Spleen (tissue), 11 donors: ENCODE data around the gene C5. TPM values are rescaled to one million over a fixed set of nuclear protein-coding genes. Genes with fewer than 3 reads are reported as not detected.

Experiments used
- DNase-seq: peaks from one replicate; pipeline ENCODE4 v3.0.0-alpha.2; 2020
- H3K27ac ChIP-seq, 8 donors: fragments of 200-600 bp; sonication (generic) in 7 of 8; 1 replicate in 4 of 8; 2 replicates in 4 of 8; pipeline versions ENCODE4 v1.5.0 to v1.8.0; 2016 to 2021; ENCODE audit warnings: inconsistent platforms in 4 of 8, mild to moderate bottlenecking in 4 of 8, moderate library complexity in 1 of 8
- H3K27me3 ChIP-seq, 7 donors: fragments of 200-600 bp; sonication (generic) in 6 of 7; replicated peaks in 1 of 7; 1 replicate in 4 of 7; 2 replicates in 3 of 7; pipeline versions ENCODE4 v1.5.0 to v1.8.0; 2016 to 2021; ENCODE audit warnings: inconsistent platforms in 3 of 7, mild to moderate bottlenecking in 1 of 7
- H3K36me3 ChIP-seq, 6 donors: fragments of 200-600 bp; sonication (generic) in 5 of 6; 1 replicate in 4 of 6; 2 replicates in 2 of 6; pipeline versions ENCODE4 v1.5.0 to v1.8.0; 2016 to 2021; ENCODE audit warnings: inconsistent platforms in 2 of 6
- H3K4me1 ChIP-seq, 6 donors: fragments of 200-600 bp; sonication (generic) in 5 of 6; 1 replicate in 3 of 6; 2 replicates in 3 of 6; pipeline versions ENCODE4 v1.5.0 to v1.8.0; 2016 to 2021; ENCODE audit warnings: inconsistent platforms in 3 of 6
- H3K4me3 ChIP-seq, 8 donors: fragments of 200-600 bp; sonication (generic) in 7 of 8; 1 replicate in 4 of 8; 2 replicates in 4 of 8; pipeline versions ENCODE4 v1.5.0 to v1.8.0; 2016 to 2021; ENCODE audit warnings: inconsistent platforms in 4 of 8, mild to moderate bottlenecking in 4 of 8, moderate library complexity in 2 of 8
- H3K9me3 ChIP-seq, 8 donors: fragments of 200-600 bp; sonication (generic) in 7 of 8; 1 replicate in 4 of 8; 2 replicates in 4 of 8; pipeline versions ENCODE4 v1.5.0 to v1.8.0; 2016 to 2021; ENCODE audit warnings: inconsistent platforms in 4 of 8
- POLR2A ChIP-seq, 3 donors: fragments of 450-650 bp; IDR thresholded peaks; one replicate each; pipeline ENCODE4 v1.5.1; 2017; ENCODE audit warnings: antibody characterized with exemption in 3 of 3, mild to moderate bottlenecking in 1 of 3
- POLR2AphosphoS5 ChIP-seq, 3 donors: sonication (generic); formaldehyde crosslinking; IDR thresholded peaks; one replicate each; pipeline ENCODE4 v1.5.1; 2017; ENCODE audit warnings: antibody characterized with exemption in 3 of 3
- WGBS, 5 donors: extraction: QIAGEN DNeasy Blood & Tissue Kit in 3 of 5; methylation state at CpG; one replicate each; pipeline versions ENCODE4 v1.1.5 to v1.1.7; 2013 to 2018; 5-methylcytosine and 5-hydroxymethylcytosine counted together
- intact Hi-C: fragments of 100-400 bp; cut with DNase I; formaldehyde crosslinking; loops from one replicate; pipeline ENCODE4 v1.15.0; 2023; ENCODE audit warnings: low total_unique reads
- polyA plus RNA-seq, 3 donors: library from polyadenylated mRNA; stranded (reverse); fragments of 200-250 nt; gene quantifications; one replicate each; pipeline ENCODE4 v1.2.1, GENCODE V29; 2013
- total RNA-seq, 7 donors: library from RNA; depleted of rRNA in 3 of 7; stranded (reverse); fragments of >200 nt in 3 of 7; fragmentation: NEBNext Ultra II Directional in 4 of 7; extraction: Animal tissue kit (Norgen Biotek cat#: 25700) in 4 of 7; gene quantifications; one replicate each; pipeline versions ENCODE4 v1.1.0 to v1.2.1, GENCODE V29; 2016 to 2021
- TF ChIP-seq, protein P1 (sequence below), 11 experiments: fragments of 200-600 bp in 7 of 11; fragments of 450-650 bp in 4 of 11; sonication (generic) in 4 of 11; IDR thresholded peaks in 8 of 11; conservative IDR thresholded peaks in 3 of 11; 1 replicate in 7 of 11; 2 replicates in 4 of 11; pipeline versions ENCODE4 v1.4.0 to v1.8.0; 2016 to 2021; ENCODE audit warnings: antibody characterized with exemption in 11 of 11, inconsistent platforms in 4 of 11, mild to moderate bottlenecking in 1 of 11
- donor health status: healthy with polysubstance abuse.
- donor health status: DM: no; HTN: no; CAD: no; lungs with moderate emphysema.
- donor health status: DM: no; HTN: no; CAD: no.
- donor health status: Bipolar disorder and iron deficiency.
- donor health status: healthy.
- donor health status: DM: no; HTN: no; CAD: no.
- donor health status: DM: yes; HTN: yes; CAD: no.

C5 gene
- total and polyA plus RNA-seq, 10 donors: 1.2 to 10.4 (median 2.9) TPM

DNA sequence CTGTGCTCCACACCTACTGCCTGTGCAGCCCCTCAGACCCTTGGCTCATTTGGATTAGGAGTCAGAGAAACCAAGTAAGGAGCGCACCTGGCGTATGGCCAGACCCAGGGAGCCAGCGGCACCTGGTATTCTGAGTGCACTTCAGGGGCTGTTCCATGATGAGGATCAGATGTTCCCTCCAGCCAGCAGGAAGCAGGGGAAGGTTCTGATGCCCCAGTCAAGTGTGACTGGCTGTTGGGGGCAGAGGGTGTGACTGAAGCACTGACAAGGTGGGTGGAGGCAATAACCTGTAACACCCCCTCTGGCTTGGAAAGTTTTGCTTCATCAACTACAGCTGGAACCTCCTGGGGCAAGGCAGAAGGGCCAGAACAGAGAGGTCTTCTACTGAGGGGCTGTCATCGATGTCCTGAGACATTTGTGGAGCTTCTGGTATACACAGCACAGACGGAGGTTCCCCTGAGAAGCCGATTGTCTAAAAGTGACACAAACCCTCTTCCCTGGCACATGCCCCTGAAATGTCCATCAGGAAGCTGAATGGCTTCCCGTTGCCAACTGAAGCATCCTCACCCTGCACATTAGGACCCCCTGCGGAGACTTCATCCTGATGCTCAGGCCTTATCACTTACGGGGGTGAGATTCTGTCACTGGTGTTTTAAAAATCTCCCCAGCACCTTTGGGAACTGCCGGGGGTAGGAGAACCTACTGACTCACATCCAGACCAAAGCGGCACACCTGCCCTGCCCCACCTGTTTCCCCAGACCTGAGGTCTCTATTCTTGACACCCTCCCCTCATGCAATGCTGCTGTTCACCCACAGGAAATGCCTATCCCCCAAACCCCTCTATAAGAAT is 144.5 kb downstream of the C5 start:
- peak overlapping the region in 7 of 8 donors; percentile 41 to 84 (median 76) for H3K27ac ChIP-seq
- DNase-seq: no peak
- intact Hi-C loops: no loop called here

DNA sequence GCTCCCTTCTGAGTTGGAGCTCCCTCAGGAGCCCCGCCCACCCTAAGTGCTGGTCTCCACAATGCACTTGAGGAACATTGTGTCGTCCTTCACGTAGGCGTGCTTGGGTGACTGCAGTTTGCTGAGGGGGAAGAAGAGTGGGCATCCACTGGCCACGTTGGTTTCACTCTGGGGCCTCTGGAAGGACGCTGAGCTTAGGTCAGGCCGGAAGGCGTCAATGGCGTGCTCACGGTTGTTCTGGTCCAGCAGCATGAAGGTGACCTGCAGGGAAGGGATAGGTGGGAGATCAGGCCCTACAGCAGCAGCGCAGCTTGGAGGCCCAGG is 145.1 kb downstream of the C5 start:
- Histone ChIP-seq H3K4me3 (no peak overlapping the region), H3K27ac (peak overlapping the region in 7 of 8 donors; percentile 41 to 84 (median 76)), H3K4me1 (peaks cover 13 to 78% (median 36%) of the 10 kb centered on the region in 6 donors), H3K9me3 (no peaks in the 10 kb centered on the region), H3K36me3 (peaks cover 0 to 59% (median 10%) of the 10 kb centered on the region in 6 donors), H3K27me3 (no peaks in the 10 kb centered on the region)
- DNase-seq: no peak
- intact Hi-C loops: no loop called here
- TF ChIP-seq, protein P1, sequence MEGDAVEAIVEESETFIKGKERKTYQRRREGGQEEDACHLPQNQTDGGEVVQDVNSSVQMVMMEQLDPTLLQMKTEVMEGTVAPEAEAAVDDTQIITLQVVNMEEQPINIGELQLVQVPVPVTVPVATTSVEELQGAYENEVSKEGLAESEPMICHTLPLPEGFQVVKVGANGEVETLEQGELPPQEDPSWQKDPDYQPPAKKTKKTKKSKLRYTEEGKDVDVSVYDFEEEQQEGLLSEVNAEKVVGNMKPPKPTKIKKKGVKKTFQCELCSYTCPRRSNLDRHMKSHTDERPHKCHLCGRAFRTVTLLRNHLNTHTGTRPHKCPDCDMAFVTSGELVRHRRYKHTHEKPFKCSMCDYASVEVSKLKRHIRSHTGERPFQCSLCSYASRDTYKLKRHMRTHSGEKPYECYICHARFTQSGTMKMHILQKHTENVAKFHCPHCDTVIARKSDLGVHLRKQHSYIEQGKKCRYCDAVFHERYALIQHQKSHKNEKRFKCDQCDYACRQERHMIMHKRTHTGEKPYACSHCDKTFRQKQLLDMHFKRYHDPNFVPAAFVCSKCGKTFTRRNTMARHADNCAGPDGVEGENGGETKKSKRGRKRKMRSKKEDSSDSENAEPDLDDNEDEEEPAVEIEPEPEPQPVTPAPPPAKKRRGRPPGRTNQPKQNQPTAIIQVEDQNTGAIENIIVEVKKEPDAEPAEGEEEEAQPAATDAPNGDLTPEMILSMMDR (IDR thresholded peaks at IDR 0.05 in 8 of 11, conservative IDR thresholded peaks at IDR 0.05 in 3 of 11): no peak
- no peak for TF ChIP-seq POLR2A (IDR thresholded peaks at IDR 0.05)
- peak in 1 of 3 donors; percentile 19 for TF ChIP-seq POLR2AphosphoS5 (IDR thresholded peaks at IDR 0.05)
- WGBS, 5 donors: 91 to 97% (median 93%) methylated on average over 11 of the region's 11 CpGs

More for the DNA sequence above, 144.5 kb downstream of the C5 start:
- Histone ChIP-seq H3K4me1 (peaks cover 13 to 82% (median 42%) of the 10 kb centered on the region in 6 donors), H3K36me3 (peaks cover 0 to 65% (median 12%) of the 10 kb centered on the region in 6 donors), H3K4me3 (no peak overlapping the region), H3K9me3 (no peaks in the 10 kb centered on the region), H3K27me3 (no peaks in the 10 kb centered on the region)
- TF ChIP-seq, protein P1 (IDR thresholded peaks at IDR 0.05 in 8 of 11, conservative IDR thresholded peaks at IDR 0.05 in 3 of 11): no peak
- TF ChIP-seq POLR2A (IDR thresholded peaks at IDR 0.05) (no peak), POLR2AphosphoS5 (IDR thresholded peaks at IDR 0.05) (no peak)
- 75 to 84% (median 83%) methylated on average over 11 of the region's 11 CpGs for WGBS, 5 donors

DNA sequence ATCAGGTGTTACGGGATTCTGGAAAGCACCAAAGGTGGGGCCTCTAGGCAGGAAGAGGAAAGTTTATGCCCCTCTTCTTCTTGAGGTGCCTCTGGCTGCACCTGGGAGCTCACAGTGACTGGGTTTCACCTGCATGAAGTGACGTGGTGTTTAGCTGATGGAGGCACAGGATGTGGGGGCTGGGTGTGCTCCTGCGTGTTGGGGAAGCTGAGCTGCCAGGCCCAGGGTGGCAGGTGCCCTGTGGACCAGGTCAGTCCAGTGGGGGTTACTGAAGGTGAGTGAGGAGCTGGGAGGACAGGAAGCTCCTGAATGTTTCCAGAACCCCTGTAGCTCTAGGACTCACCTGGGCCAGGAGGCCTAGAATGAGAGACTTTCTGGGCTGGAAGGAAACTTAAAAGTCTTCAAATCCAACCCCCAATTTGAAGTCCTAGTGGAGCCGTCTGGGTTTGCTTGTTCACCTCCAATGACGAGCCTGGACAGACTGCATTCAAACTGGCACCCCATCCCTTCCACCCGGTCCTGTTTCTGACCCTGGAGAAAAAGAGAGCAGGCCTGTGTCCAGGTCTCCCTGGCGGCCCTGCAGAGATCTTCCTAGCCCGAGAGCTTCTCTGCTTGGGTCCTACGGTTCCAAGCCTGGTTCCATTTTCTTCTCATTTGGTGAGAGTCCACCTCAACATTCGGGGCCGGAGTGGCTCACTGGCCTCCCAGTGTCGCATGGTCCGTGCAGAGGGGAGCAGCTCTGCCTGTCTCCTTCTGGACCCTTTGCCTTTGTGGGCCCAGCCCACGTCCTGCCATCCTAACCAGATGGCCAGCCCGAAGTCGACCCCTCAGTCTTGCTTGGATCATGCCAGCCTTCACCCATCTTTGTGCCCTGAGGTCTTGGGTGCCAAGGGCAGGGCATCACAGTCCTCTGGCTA is 145.8 kb downstream of the C5 start:
- intact Hi-C loops: no loop called here
- Histone ChIP-seq H3K36me3 (peaks cover 0 to 53% (median 7%) of the 10 kb centered on the region in 6 donors), H3K27ac (peak overlapping the region; percentile 43 to 84 (median 73)), H3K27me3 (no peaks in the 10 kb centered on the region), H3K9me3 (no peaks in the 10 kb centered on the region), H3K4me1 (peaks cover 13 to 72% (median 30%) of the 10 kb centered on the region in 6 donors), H3K4me3 (no peak overlapping the region)
- DNase-seq: peak; percentile 90
- 77 to 82% (median 80%) methylated on average over 15 to 16 of the region's 16 CpGs for WGBS, 5 donors
- TF ChIP-seq POLR2AphosphoS5 (IDR thresholded peaks at IDR 0.05) (peak; percentile 65 to 73 (median 69)), POLR2A (IDR thresholded peaks at IDR 0.05) (no peak)

DNA sequence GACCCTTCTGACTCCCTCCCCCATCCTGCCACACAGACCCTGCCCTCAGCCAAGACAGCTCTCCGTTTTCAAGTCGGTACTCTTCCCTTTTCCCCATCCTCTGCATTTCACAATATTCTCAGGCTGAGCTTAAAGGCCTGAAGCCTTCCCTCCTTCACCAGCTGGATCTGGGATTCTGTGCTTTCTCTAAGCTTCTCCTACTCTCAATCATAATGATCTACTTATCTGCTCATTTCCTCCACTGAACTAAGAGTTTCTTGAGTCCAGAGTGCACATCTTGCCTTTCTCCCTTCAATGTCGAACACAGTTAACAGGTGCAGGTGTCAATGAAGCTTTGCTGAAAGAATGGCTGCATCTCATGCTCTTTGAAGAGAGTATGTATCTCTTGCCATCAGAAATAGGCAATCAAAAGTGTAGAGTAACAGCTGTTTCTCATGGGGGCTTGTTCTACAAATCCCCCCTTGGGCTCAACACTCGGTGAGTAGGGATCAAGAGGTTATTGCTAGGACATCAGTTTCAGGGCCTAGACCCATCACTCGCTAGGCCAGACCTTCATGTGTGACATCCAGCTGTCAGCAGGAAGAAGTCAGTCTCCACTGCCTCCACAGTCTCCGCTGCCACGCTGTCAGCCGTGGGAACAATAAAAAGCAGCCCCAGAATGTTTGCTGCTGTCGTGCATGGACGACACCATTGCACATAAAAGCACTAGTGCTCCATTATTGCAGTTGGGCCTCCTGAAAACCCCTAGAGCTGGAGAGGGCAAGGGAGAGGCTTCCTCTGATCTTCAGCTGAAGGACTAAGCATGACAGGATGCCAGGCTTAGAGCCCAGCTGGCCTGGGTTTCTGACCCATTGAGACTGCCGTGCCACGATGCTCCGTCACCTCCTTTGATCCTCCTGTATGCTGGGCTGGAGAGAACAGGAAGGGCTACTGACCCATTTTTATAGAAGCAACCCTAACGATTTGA is 147.2 kb downstream of the C5 start:
- Histone ChIP-seq H3K27ac (peak overlapping the region; percentile 43 to 84 (median 73)), H3K9me3 (no peaks in the 10 kb centered on the region), H3K4me3 (no peak overlapping the region), H3K4me1 (peaks cover 13 to 69% (median 30%) of the 10 kb centered on the region in 6 donors), H3K36me3 (peaks cover 0 to 43% (median 0%) of the 10 kb centered on the region in 6 donors), H3K27me3 (no peaks in the 10 kb centered on the region)
- TF ChIP-seq POLR2A (IDR thresholded peaks at IDR 0.05) (no peak), POLR2AphosphoS5 (IDR thresholded peaks at IDR 0.05) (peak in 1 of 3 donors; percentile 23)
- intact Hi-C loops: no loop called here
- WGBS, 5 donors: 42 to 69% (median 63%) methylated on average over 8 to 14 of the region's 14 CpGs
- no peak for DNase-seq

Other genes starting within 250 kb of the C5 start
- 10 to 100 TPM; 26.1 to 41.4 (median 34.8) TPM for gene PSMD5, start 207.4 kb downstream of the C5 start, total RNA-seq
- 10 to 100 TPM in 2 of 3 donors, 1 to 10 TPM in 1; 8.9 to 14.0 (median 11.3) TPM for gene PSMD5, start 207.4 kb downstream of the C5 start, polyA plus RNA-seq
- 10 to 100 TPM; 33.4 to 53.0 (median 40.5) TPM for gene PHF19, start 173.1 kb downstream of the C5 start, total RNA-seq
- 10 to 100 TPM; 12.6 to 29.4 (median 27.7) TPM for gene PHF19, start 173.1 kb downstream of the C5 start, polyA plus RNA-seq
- 10 to 100 TPM; 11.9 to 29.2 (median 22.4) TPM for gene TRAF1, start 123.5 kb downstream of the C5 start, total RNA-seq
- 10 to 100 TPM in 2 of 3 donors, 1 to 10 TPM in 1; 8.6 to 13.0 (median 10.2) TPM for gene TRAF1, start 123.5 kb downstream of the C5 start, polyA plus RNA-seq
- 10 to 100 TPM; 44.7 to 63.0 (median 54.4) TPM for gene CNTRL, start 24.7 kb upstream of the C5 start, total RNA-seq
- gene CNTRL, start 24.7 kb upstream of the C5 start, polyA plus RNA-seq: 10 to 100 TPM; 15.8 to 24.7 (median 20.2) TPM
- gene RAB14, start 151.6 kb upstream of the C5 start, total RNA-seq: 10 to 100 TPM; 46.9 to 75.2 (median 57.3) TPM
- 10 to 100 TPM; 20.4 to 32.2 (median 23.6) TPM for gene RAB14, start 151.6 kb upstream of the C5 start, polyA plus RNA-seq
- 100 to 1,000 TPM; 165 to 432 (median 263) TPM for gene GSN, start 217.9 kb upstream of the C5 start, total RNA-seq
- 100 to 1,000 TPM; 115 to 252 (median 122) TPM for gene GSN, start 217.9 kb upstream of the C5 start, polyA plus RNA-seq